ENCODE results near the gene ALPI.

DNA sequence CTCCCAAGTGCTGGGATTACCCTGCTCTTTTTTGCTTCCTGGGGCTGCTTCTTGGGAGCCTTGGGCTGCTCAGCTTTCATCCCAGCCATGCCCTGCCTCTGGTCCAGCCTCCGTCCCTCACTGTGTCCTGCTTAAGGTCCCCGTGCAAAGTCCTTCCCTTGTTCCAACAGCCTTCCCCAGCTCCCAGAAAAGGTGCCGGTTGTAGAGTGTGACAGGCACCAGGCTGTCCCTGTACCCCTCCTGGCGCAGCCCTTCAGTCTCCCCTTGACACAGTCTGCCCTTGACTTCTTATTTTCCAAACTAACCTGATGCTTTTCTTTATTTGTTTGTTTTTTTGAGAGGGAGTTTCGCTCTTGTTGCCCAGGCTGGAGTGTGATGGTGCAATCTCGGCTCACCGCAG is 20.1 kb upstream of the ALPI start:
- TF ChIP-seq ZNF132 (tag by site-specific recombination; IDR thresholded peaks at IDR 0.05; ENCODE audit: borderline replicate concordance) (no peak), ZNF391 (tag by site-specific recombination; IDR thresholded peaks at IDR 0.05; ENCODE audit: borderline replicate concordance, low read depth) (no peak), ZNF146 (tag by site-specific recombination; IDR thresholded peaks at IDR 0.05) (no peak), MYNN (tag by site-specific recombination; IDR thresholded peaks at IDR 0.05; ENCODE audit: borderline replicate concordance) (no peak), SETDB1 (IDR thresholded peaks at IDR 0.05; ENCODE audit: insufficient read length, low read length) (no peak), ZNF654 (tag by site-specific recombination; IDR thresholded peaks at IDR 0.05; ENCODE audit: low read depth) (no peak), ZNF214 (tag by site-specific recombination; IDR thresholded peaks at IDR 0.05; ENCODE audit: borderline replicate concordance) (no peak), ZNF768 (tag by site-specific recombination; IDR thresholded peaks at IDR 0.05) (no peak)
- TF ChIP-seq, protein P1, sequence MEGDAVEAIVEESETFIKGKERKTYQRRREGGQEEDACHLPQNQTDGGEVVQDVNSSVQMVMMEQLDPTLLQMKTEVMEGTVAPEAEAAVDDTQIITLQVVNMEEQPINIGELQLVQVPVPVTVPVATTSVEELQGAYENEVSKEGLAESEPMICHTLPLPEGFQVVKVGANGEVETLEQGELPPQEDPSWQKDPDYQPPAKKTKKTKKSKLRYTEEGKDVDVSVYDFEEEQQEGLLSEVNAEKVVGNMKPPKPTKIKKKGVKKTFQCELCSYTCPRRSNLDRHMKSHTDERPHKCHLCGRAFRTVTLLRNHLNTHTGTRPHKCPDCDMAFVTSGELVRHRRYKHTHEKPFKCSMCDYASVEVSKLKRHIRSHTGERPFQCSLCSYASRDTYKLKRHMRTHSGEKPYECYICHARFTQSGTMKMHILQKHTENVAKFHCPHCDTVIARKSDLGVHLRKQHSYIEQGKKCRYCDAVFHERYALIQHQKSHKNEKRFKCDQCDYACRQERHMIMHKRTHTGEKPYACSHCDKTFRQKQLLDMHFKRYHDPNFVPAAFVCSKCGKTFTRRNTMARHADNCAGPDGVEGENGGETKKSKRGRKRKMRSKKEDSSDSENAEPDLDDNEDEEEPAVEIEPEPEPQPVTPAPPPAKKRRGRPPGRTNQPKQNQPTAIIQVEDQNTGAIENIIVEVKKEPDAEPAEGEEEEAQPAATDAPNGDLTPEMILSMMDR (tag by site-specific recombination; IDR thresholded peaks at IDR 0.05), result no peak
